ENCODE measurements around the gene SLC35B4. TPM values are rescaled to one million over a fixed set of nuclear protein-coding genes. Genes with fewer than 3 reads are reported as not detected.

The SLC35B4 gene
- polyA plus RNA-seq, 3 donors = 1.8 to 4.7 (median 3.9) TPM

DNA sequence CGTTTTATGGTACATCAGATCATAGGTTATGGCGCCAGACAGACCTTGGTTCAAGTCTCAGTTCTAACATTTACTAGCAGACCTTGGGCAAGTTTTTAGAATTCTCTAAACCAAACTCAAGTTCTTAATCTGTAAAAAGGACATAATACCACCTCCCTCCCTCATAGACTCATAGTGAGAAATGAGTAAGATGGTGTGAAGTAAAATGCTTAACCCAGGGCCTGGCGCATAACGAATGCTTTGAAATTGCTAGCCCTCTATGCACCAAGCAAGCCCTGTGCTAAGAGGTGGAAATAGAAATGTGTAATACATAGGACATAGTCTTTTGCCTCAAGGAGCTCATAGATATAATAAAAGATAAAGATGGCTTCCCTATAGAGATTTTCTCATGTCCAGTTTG, 17.7 kb upstream of the SLC35B4 start:
- no peak overlapping the region for H3K27ac ChIP-seq (ENCODE audit: low read depth, low read length)
- WGBS, 3 donors = 71 to 81% (median 80%) methylated on average over 4 of the region's 4 CpGs

DNA sequence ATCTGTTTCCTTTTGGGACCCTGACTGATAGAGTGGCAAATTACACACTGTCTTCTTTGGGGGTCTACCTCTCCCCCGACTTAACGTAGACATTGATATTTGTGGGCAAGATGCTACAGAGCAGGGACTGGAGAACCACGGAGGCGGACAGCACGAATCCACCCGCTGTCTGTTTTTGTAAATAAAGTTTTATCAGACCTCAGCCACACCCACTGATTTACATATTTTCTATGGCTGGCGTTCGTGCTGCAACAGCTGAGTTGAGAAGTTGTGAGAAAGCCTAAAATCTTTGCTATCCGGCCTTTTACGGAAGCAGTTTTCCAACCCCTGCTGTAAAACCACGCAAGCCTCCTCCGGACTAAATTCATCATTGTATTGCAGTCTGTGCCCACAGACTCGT, 17.2 kb upstream of the SLC35B4 start:
- WGBS, 3 donors = 82 to 90% (median 85%) methylated on average over 13 of the region's 13 CpGs
- no peak overlapping the region for H3K27ac ChIP-seq (ENCODE audit: low read depth, low read length)

DNA sequence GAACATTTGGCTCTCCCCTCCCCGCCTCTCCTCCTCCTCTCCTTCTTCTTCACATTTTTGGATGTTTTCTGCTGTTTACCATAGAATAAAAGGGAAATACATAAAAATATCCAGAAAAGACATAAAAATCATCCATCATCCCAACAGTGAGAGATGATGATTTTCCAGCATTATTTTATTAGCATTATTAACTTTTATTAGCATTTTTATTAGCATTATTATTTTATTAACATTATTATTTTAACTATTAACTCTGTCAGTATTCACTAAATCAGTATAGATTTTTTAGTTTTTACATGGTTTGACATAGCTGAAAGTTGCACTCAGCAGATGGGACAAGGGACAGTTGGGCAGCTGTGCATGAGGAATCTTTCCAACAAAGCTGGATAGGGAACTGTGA, 16.2 kb upstream of the SLC35B4 start:
- 86 to 93% (median 91%) methylated on average over 1 of the region's 1 CpG for WGBS, 3 donors

DNA sequence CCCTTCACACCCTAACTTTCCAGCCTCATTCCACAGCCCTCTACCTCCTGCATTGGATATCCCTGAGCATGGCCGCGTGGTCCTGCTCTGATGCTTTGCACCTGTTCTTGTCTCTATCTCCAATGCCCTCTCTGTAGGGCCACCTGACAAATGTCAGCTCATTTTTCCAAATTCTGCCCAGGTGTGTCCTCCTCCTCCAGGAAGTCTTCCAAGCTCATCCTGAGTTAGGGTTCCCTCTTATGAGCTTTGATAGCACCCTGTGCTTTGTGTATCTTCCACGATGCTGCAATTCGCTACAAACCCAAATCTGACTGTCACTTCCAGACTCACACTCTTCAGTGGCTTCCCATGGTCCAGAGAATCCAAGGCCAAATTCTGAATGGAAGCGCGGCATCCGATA, 14.7 kb upstream of the SLC35B4 start:
- no peak overlapping the region for H3K27ac ChIP-seq (ENCODE audit: low read depth, low read length)
- 91 to 95% (median 93%) methylated on average over 7 of the region's 7 CpGs for WGBS, 3 donors

More for the DNA sequence above, 16.2 kb upstream of the SLC35B4 start:
- H3K27ac ChIP-seq (ENCODE audit: low read depth, low read length) = no peak overlapping the region

DNA sequence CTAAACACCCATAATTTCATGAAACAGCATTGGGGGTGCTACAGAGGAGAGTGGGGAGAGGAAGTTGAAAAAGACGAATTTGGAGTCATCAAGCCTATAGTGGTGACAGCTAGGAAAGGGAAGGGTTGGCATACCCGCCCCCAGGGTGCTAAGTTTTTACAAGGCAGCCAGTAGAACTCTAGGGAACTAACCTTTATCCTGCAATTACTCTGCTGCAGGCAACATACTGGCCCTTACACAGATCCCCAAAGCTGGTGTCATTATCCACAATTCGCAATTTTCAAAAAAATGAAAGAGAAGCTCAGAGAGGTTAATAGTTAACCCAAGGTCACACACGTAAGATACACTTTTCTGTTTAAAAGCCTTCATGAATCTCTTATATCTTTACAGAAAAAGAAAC, 14.2 kb upstream of the SLC35B4 start:
- WGBS, 3 donors = 55 to 80% (median 72%) methylated on average over 4 of the region's 4 CpGs
- H3K27ac ChIP-seq (ENCODE audit: low read depth, low read length) = no peak overlapping the region

DNA sequence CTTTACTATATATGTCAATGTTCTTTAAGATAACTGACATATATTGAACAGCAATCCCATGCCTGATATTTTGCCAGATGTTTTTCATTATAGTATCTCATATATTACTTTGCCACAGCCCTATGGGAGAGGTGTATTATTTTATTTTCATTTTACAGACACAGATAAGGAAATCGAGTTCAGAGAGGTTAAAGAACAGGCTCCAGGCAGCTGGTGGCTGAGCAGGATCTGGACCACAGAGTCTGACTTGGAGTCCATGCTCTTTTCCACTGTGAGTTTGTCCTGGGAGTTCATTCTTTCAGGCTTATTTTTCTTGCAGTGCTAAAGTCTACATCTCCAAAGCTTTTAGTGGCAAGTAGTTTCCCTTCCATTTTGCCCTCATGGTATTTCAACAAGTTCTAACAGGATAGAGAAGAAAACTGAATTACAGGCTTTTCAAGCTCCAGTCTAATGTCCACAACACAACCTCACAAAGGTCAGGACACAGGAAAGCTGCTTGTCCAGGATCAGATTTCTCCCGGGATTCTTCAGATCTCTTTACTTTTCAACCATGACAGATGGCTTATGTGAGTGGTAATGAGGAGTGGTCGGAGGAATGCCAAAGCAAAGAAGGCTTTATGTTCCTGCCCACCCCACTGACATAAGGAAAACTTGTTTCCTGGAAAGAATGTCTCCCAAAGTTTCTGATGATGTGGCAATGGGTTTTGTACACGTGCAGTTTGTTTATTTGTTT, 13.1 kb upstream of the SLC35B4 start:
- 38 to 43% (median 41%) methylated on average over 4 of the region's 4 CpGs for WGBS, 3 donors
- no peak overlapping the region for H3K27ac ChIP-seq (ENCODE audit: low read depth, low read length)

DNA sequence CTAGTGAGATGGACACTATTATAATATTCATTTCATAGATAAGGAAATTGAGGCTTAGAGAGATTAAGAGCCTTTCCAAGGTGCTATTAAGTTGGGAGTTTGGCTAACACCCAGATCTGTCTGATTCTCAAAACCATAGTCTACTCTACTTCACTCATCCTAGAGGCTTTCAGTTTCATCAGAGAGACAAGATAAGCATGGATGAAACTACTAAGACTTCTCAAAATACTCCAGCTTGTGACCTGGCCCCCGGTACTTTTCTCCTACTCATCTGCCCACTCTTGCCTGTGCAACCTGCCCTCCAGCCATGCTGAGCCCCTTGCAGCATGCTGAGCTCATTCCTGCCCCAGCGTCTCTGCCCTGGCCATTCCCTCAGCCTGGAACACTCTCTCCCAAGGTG, 12.2 kb upstream of the SLC35B4 start:
- H3K27ac ChIP-seq (ENCODE audit: low read depth, low read length) = no peak overlapping the region
- WGBS, 3 donors = 37 to 67% (median 58%) methylated on average over 2 of the region's 2 CpGs

DNA sequence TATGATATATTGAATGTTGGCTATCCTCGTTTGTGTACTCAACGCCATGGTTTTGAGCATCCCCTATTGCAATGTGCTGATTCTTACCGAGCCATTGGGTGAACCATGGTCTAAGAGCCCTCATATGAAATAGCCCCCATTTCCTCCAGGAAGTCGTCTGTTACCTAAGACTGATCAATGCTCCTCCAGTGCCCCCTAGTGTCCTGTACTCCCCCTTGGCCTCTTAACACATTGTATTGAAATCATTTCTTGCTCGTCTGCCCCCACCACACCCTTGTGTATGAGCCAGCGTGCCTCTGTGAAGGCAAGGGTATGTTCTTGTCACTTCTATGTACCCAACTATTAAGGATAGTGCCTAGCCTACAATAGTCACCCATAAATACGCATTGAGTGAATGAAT, 11.2 kb upstream of the SLC35B4 start:
- H3K27ac ChIP-seq (ENCODE audit: low read depth, low read length) = no peak overlapping the region
- 25 to 40% (median 27%) methylated on average over 7 of the region's 7 CpGs for WGBS, 3 donors

DNA sequence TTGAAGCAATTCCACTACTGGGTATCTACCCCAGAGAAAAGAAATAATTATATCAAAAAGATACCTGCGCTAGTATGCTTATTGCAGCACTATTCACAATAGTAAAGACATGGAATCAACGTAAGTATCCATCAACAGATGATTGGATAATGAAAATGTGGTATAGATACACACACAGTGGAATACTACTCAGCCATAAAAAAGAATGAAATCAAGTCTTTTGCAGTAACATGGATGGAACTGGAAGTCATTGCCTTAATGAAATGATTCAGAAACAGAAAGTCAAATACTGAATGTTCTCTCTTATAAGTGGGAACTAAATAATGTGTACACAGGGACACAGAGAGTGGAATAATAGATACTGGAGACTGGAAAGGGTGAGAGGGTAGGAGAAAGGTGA, 7.4 kb upstream of the SLC35B4 start:
- no peak overlapping the region for H3K27ac ChIP-seq (ENCODE audit: low read depth, low read length)
- 88 to 92% (median 90%) methylated on average over 2 of the region's 2 CpGs for WGBS, 3 donors

DNA sequence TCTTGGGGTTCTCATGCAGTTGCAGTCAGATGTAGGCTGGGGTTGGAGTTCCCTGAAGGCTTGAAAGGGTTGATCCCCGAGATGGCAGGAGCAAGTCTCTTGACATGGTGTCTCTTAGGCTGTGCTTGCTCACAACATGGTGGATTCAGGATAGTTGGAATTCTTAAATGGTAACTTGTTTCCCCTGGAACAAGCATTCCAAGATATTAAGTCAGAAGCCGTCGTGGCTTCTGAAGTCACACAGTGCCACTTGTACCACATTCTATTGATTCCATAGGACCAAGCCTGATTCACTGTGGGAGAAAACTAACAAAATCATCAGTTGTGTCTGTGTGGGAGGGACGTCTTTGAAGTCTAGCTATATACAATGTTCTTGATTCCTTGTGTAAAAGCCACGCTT, 3.5 kb upstream of the SLC35B4 start:
- H3K27ac ChIP-seq (ENCODE audit: low read depth, low read length) = no peak overlapping the region
- WGBS, 3 donors = 78 to 88% (median 84%) methylated on average over 5 of the region's 5 CpGs

DNA sequence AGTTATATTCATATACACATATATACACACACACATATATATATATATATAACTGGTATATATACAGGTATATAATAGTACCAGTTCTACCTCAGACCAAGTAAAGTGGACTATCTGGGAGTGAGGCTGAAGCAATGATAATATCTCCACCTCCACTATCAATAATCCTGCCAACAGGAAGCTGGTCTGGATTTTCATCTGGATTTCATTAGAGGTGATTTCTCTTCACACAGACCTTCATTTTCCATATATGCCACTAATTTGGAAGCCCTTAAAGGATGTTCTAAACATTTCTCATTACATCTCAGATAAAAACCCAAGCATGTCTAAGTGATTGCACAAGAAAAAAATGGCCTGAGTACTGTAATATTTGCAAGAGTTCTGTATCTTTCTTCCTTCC, 1.7 kb upstream of the SLC35B4 start:
- H3K27ac ChIP-seq (ENCODE audit: low read depth, low read length) = no peak overlapping the region

DNA sequence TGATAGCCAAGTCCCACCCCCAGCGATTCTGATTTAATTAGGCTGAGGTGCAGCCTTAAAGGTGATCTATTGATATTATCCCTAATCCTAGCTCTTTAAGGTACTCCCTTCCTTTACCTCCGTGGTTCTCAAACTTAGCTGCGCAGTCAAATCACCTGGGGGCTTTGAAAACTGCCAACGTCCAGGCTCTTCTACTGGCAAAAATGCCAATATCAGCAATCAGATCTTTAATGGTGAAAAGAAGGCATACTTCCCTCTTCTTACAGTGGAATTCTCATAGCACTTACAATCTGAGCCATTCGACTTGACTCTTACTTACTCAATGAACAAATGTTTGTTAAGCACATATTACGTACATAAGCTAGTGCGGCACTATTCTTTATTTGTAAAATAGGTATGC, 704 bp upstream of the SLC35B4 start:
- 60 to 75% (median 73%) methylated on average over 7 of the region's 7 CpGs for WGBS, 3 donors
- H3K27ac ChIP-seq (ENCODE audit: low read depth, low read length) = no peak overlapping the region

DNA sequence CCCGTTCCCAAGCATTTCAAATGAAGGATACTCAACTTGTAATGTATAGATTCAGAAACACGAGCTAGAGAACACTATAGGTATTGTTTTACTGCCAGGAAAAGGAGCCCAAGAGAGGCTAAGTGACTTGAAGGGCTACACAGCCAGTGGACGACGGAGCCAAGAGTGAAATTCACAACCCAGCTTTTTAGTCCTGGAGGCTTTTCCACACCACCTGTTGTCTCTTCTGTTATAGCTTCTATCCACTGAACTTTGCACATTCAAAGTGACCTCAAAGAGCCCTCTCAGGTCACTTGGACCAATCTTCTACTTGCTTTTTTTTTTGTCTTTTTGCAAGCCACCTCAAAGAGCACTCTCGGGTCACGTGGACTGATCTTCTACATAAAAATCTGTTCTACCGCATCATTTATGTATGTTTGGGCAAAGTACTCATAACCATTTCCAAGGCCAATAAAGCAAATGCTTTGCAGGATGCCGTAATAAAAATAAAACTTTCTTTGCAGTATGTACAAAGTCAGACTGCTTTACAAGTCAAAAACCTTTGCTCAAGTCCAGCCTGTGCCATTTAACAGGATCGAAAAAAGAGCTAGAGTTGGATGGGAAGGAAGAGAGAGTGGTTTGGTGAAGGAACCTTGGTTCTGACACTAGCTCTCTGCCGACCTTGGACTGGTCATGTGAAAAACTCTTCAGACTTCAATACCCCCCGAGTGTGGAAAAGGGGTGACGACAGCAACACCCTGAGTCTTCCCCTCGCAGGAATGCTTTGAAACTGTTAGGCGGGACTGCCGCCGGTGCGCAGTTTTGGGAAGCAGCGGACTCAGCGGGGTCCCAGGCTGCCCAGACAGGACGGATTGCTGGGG, 821 bp downstream of the SLC35B4 start:
- no peak overlapping the region for H3K27ac ChIP-seq (ENCODE audit: low read depth, low read length)
- WGBS, 3 donors = 23 to 29% (median 28%) methylated on average over 20 of the region's 20 CpGs

DNA sequence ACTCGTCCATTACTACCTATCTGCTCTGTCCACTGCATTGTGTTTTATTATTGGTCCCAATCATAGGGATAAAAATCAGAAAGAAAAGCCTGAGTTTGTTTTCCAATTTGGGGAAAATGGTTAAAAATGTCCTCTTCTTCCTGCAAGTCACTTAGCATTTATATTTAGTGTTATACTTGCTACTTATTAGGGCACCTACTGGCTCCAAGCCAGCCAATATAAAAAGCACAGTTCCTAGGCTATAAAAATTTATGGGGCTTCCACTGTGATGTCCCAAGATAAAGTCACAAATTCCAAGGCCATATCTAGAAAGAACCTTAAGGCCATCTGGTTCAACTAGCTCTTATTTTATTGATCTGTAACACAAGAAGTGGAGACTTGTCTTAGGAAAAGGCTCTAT, 3.2 kb downstream of the SLC35B4 start:
- WGBS, 3 donors = 79 to 88% (median 87%) methylated on average over 1 of the region's 1 CpG
- H3K27ac ChIP-seq (ENCODE audit: low read depth, low read length) = no peak overlapping the region

DNA sequence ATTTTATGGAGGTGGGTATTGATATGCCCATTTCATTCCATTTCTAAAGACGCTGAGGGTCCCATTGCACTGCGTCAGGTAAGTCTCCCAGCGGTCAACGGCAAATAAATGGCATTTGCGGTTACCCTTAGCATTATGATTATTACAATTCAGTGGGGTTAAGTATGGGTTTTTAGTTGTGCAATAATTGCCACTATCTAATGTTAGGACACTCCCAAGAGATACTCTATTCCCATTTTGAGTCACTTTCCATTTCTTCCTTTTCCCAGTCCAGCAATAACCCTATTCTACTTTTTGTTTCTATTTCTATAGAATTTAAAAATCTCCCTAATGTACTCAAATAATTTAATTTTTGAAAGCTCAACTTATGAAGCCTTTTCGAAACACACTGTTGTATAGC, 4.0 kb downstream of the SLC35B4 start:
- H3K27ac ChIP-seq (ENCODE audit: low read depth, low read length) = no peak overlapping the region
- WGBS, 3 donors = 79 to 87% (median 84%) methylated on average over 6 of the region's 6 CpGs

DNA sequence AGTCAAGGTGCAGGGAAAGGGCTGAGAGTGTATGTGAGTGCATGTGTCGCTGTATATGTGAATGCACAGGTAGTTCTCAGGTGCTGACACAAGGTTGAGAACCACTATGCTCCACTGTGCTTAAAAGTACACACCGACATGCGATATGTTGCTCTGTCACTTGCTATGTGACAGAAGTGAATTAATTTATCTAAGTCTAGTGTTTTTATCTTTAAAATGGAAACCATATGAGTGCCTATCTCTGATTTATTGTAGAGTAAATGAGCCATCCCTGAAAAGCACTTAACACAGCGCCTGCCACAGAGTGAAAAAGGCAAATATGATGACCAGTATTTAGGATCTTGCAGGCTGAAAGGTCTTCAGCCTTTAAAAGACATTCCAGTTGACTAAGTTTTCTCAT, 4.9 kb downstream of the SLC35B4 start:
- no peak overlapping the region for H3K27ac ChIP-seq (ENCODE audit: low read depth, low read length)
- 97 to 99% (median 98%) methylated on average over 4 of the region's 4 CpGs for WGBS, 3 donors

DNA sequence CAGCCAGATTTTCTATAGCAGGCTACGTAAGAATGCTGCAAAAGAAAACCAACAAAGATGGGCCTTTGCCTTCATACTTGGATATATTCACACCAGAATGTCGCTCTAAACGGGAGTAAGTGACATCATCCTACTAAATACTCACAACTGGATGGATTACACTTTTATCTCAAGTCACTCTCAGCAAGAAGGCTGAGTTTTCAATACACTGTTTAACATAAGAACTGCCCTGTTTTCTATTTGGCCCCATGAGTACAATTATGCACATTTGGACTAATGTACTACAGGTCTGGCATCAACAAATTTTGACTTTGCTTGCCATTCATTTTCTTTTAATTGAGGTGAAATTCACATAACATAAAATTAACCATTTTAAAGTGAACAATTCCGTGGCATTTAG, 8.2 kb downstream of the SLC35B4 start:
- H3K27ac ChIP-seq (ENCODE audit: low read depth, low read length) = no peak overlapping the region
- 92 to 94% (median 93%) methylated on average over 4 of the region's 4 CpGs for WGBS, 3 donors

DNA sequence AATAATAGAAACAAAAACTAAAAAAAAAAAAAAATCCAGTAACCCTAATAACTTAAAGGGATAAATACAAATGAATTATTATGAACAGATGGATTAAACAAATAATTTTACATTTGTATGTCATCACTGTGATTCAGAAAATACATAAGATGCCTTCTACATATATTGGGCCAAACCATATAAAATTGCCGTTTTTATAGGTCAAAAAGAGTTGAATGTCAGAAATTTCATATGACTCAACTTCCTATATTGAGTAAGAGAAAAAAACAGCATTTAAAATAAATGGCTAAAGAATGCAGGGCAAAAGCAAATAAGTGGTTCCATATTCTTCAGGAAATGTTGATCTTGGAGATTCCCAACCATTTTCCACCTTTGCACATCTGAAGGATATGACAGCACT, 9.4 kb downstream of the SLC35B4 start:
- 79 to 90% (median 88%) methylated on average over 1 of the region's 1 CpG for WGBS, 3 donors
- H3K27ac ChIP-seq (ENCODE audit: low read depth, low read length) = no peak overlapping the region

DNA sequence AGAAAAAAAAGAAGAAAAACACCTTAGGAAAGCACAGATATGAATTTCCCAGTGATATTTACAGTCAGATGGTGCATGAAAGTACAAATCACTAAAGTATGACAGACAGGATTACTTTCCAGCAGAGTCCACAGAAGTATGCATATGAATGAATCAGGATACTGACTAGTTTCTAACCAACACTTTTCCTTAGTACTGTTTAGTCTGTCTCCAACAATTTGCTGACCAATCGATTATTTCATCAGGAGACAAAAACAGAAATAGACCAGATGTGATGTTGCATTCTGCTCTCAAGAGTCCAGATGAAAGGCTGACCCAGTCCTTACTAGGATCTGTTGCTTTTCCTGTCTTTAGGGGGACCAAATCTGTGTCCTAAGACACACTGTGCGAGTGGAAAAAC, 14.6 kb downstream of the SLC35B4 start:
- WGBS, 3 donors = 78 to 85% (median 79%) methylated on average over 2 of the region's 2 CpGs
- H3K27ac ChIP-seq (ENCODE audit: low read depth, low read length) = no peak overlapping the region

DNA sequence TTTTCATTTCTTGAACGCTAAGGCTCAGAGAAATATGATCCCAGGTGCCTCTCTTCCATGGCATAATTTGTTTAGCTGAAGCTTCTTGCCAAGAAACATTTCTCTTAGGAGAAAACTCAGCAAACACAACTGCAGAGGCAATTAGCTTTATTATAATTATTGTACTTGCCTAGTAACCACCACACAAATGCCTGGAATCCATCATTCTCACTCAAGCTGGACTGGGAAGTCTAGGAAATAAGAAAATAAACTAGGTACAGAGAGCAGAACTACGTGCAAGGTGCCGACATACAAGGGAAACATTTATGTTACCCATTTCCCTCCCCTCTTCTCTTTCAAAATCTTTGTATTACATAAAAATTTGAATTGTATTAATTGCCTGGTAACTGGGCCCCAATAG, 15.1 kb downstream of the SLC35B4 start:
- 70 to 85% (median 85%) methylated on average over 3 of the region's 3 CpGs for WGBS, 3 donors
- no peak overlapping the region for H3K27ac ChIP-seq (ENCODE audit: low read depth, low read length)
